Measurements from ENCODE around the gene GRIN2A. TPM values are rescaled to one million over a fixed set of nuclear protein-coding genes. Genes with fewer than 3 reads are reported as not detected.

Gene GRIN2A
- total and polyA plus RNA-seq, 12 donors, result 0.07 to 1.2 (median 0.32) TPM; not detected in 2

GRCh38 chr16:10016752-10017151 is 165.5 kb downstream of the GRIN2A start:
- no peak for DNase-seq
- 57 to 69% (median 59%) methylated on average over 3 of the region's 3 CpGs for WGBS, 4 donors
- H3K27me3 ChIP-seq, result no peaks in the 10 kb centered on the region
- no peak overlapping the region for H3K27ac ChIP-seq
- no peak overlapping the region for H3K4me3 ChIP-seq
- TF ChIP-seq CTCF (IDR thresholded peaks at IDR 0.05) (no peak), POLR2A (IDR thresholded peaks at IDR 0.05) (no peak)
- H3K36me3 ChIP-seq (replicated peaks in 1 of 2), result no peaks in the 10 kb centered on the region
- H3K4me1 ChIP-seq (replicated peaks in 1 of 2), result no peaks in the 10 kb centered on the region
- no peaks in the 10 kb centered on the region for H3K9me3 ChIP-seq (replicated peaks in 1 of 3)
- intact Hi-C loops (cut with DNase I), result no loop called here

GRCh38 chr16:10015397-10015796 is 166.8 kb downstream of the GRIN2A start:
- no peaks in the 10 kb centered on the region for H3K9me3 ChIP-seq (replicated peaks in 1 of 3)
- H3K27me3 ChIP-seq, result no peaks in the 10 kb centered on the region
- intact Hi-C loops (cut with DNase I), result no loop called here
- H3K27ac ChIP-seq, result no peak overlapping the region
- TF ChIP-seq CTCF (IDR thresholded peaks at IDR 0.05), result no peak
- TF ChIP-seq POLR2A (IDR thresholded peaks at IDR 0.05), result no peak
- WGBS, 4 donors, result 86 to 92% (median 91%) methylated on average over 3 of the region's 3 CpGs
- H3K4me1 ChIP-seq (replicated peaks in 1 of 2), result no peaks in the 10 kb centered on the region
- H3K4me3 ChIP-seq, result no peak overlapping the region
- no peaks in the 10 kb centered on the region for H3K36me3 ChIP-seq (replicated peaks in 1 of 2)
- DNase-seq, result no peak

- Histone ChIP-seq H3K27ac (no peak overlapping the region), H3K36me3 (replicated peaks in 1 of 2) (no peaks in the 10 kb centered on the region), H3K9me3 (replicated peaks in 1 of 3) (no peaks in the 10 kb centered on the region), H3K4me1 (replicated peaks in 1 of 2) (no peaks in the 10 kb centered on the region), H3K27me3 (no peaks in the 10 kb centered on the region), H3K4me3 (no peak overlapping the region)
- TF ChIP-seq CTCF (IDR thresholded peaks at IDR 0.05) (no peak), POLR2A (IDR thresholded peaks at IDR 0.05) (no peak)
- intact Hi-C loops (cut with DNase I), result no loop called here
- WGBS, 4 donors, result 31 to 52% (median 45%) methylated on average over 5 of the region's 5 CpGs
- DNase-seq, result no peak
These were observed 168.5 kb downstream of the GRIN2A start for GRCh38 chr16:10013774-10014173.

- WGBS, 4 donors, result 57 to 64% (median 63%) methylated on average over 4 of the region's 4 CpGs
- Histone ChIP-seq H3K4me3 (no peak overlapping the region), H3K27me3 (no peaks in the 10 kb centered on the region), H3K4me1 (replicated peaks in 1 of 2) (no peaks in the 10 kb centered on the region), H3K27ac (no peak overlapping the region), H3K36me3 (replicated peaks in 1 of 2) (no peaks in the 10 kb centered on the region), H3K9me3 (replicated peaks in 1 of 3) (no peaks in the 10 kb centered on the region)
- TF ChIP-seq CTCF (IDR thresholded peaks at IDR 0.05), result no peak
- TF ChIP-seq POLR2A (IDR thresholded peaks at IDR 0.05), result no peak
- DNase-seq, result no peak
- intact Hi-C loops (cut with DNase I), result no loop called here
These were observed 168.9 kb downstream of the GRIN2A start for GRCh38 chr16:10013364-10013763.

Measured in adrenal gland (tissue), 12 donors.